Measurements from ENCODE around the gene MATN3. TPM values are rescaled to one million over a fixed set of nuclear protein-coding genes. Genes with fewer than 3 reads are reported as not detected.

MATN3 gene
- total RNA-seq, 1 donor from 2014 or later = 1.3 TPM

- DNase-seq (ENCODE audit: low read depth, low spot score) = no peak
- H3K4me3 Mint-ChIP-seq = peak overlapping the region; percentile 34
- no peaks in the 10 kb centered on the region for H3K36me3 Mint-ChIP-seq (ENCODE audit: low read depth)
- TF ChIP-seq CTCF (conservative IDR thresholded peaks at IDR 0.05) = no peak
- peaks cover 18% of the 10 kb centered on the region for H3K27me3 Mint-ChIP-seq (ENCODE audit: low read depth)
- H3K9me3 Mint-ChIP-seq = no peaks in the 10 kb centered on the region
- no peak overlapping the region for H3K27ac Mint-ChIP-seq (ENCODE audit: unreplicated experiment)
- H3K4me1 Mint-ChIP-seq = peaks cover 5% of the 10 kb centered on the region
Measured at GRCh38 chr2:20054931-20055330, 42.5 kb upstream of the MATN3 start.

GRCh38 chr2:20054119-20054518 lies 41.7 kb upstream of the MATN3 start:
- Mint-ChIP-seq H3K4me3 (peak overlapping the region; percentile 21), H3K36me3 (ENCODE audit: low read depth) (no peaks in the 10 kb centered on the region), H3K4me1 (peaks cover 14% of the 10 kb centered on the region), H3K27ac (ENCODE audit: unreplicated experiment) (no peak overlapping the region), H3K27me3 (ENCODE audit: low read depth) (peaks cover 18% of the 10 kb centered on the region), H3K9me3 (no peaks in the 10 kb centered on the region)
- TF ChIP-seq CTCF (conservative IDR thresholded peaks at IDR 0.05) = no peak
- no peak for DNase-seq (ENCODE audit: low read depth, low spot score)

DNA sequence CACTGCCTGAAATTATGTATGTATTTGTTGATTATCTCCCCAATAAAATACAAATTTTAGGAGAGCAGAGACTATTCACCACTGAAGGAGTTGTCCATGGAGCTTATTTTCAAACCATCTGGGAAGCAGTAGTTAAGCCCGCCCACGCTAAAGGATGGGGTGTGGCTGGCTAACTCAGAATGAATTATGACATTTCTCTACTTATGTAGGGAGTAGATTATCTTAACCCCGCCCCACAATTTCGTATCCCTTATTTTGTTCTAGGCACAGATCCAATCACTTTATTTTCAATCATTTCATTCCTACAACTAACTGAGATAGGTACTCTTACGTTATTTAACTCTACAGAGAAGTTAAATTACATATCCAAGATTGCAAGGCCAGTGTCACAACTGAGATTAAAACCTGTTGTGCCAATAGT lies 40.4 kb upstream of the MATN3 start:
- TF ChIP-seq CTCF (conservative IDR thresholded peaks at IDR 0.05) = no peak
- peaks cover 24% of the 10 kb centered on the region for H3K4me1 Mint-ChIP-seq
- H3K9me3 Mint-ChIP-seq = no peaks in the 10 kb centered on the region
- no peak for DNase-seq (ENCODE audit: low read depth, low spot score)
- H3K27ac Mint-ChIP-seq (ENCODE audit: unreplicated experiment) = no peak overlapping the region
- no peak overlapping the region for H3K4me3 Mint-ChIP-seq
- H3K36me3 Mint-ChIP-seq (ENCODE audit: low read depth) = no peaks in the 10 kb centered on the region
- H3K27me3 Mint-ChIP-seq (ENCODE audit: low read depth) = peaks cover 17% of the 10 kb centered on the region

- H3K27ac Mint-ChIP-seq (ENCODE audit: unreplicated experiment) = no peak overlapping the region
- no peaks in the 10 kb centered on the region for H3K9me3 Mint-ChIP-seq
- no peaks in the 10 kb centered on the region for H3K36me3 Mint-ChIP-seq (ENCODE audit: low read depth)
- H3K27me3 Mint-ChIP-seq (ENCODE audit: low read depth) = peaks cover 13% of the 10 kb centered on the region
- H3K4me1 Mint-ChIP-seq = peaks cover 27% of the 10 kb centered on the region
- H3K4me3 Mint-ChIP-seq = no peak overlapping the region
- DNase-seq (ENCODE audit: low read depth, low spot score) = no peak
- peak; percentile 10 for TF ChIP-seq CTCF (conservative IDR thresholded peaks at IDR 0.05)
Measured at GRCh38 chr2:20052229-20052851, 39.9 kb upstream of the MATN3 start.

- no peak within 1 kb of the TSS for H3K4me3 Mint-ChIP-seq
- peak; percentile 36 for TF ChIP-seq CTCF (conservative IDR thresholded peaks at IDR 0.05)
- DNase-seq (ENCODE audit: low read depth, low spot score) = peak; percentile 94
- H3K36me3 Mint-ChIP-seq (ENCODE audit: low read depth) = no peaks in the 10 kb centered on the region
- peaks cover 7% of the 10 kb centered on the region for H3K27me3 Mint-ChIP-seq (ENCODE audit: low read depth)
- peaks cover 27% of the 10 kb centered on the region for H3K4me1 Mint-ChIP-seq
- no peak within 1 kb of the TSS for H3K27ac Mint-ChIP-seq (ENCODE audit: unreplicated experiment)
- H3K9me3 Mint-ChIP-seq = no peaks in the 10 kb centered on the region
Measured at GRCh38 chr2:20051532-20052228, 39.2 kb upstream of the MATN3 start, which contains the start of gene LAPTM4A. LAPTM4A (minus strand) TSS chr2:20051628; CDS start chr2:20051520, 108 bp downstream.

All from neural crest cell (in vitro differentiated cells).